ENCODE data around the gene MRPS34.

Gene MRPS34

GRCh38 chr16:1769402-1770300, 3.3 kb downstream of the MRPS34 start:
- no peak for DNase-seq (ENCODE audit: low spot score)

GRCh38 chr16:1768767-1769401, 4.0 kb downstream of the MRPS34 start:
- no peak for DNase-seq (ENCODE audit: low spot score)

GRCh38 chr16:1768061-1768766, 4.7 kb downstream of the MRPS34 start:
- no peak for DNase-seq (ENCODE audit: low spot score)

GRCh38 chr16:1767116-1767994, 5.6 kb downstream of the MRPS34 start:
- no peak for DNase-seq (ENCODE audit: low spot score)

GRCh38 chr16:1766701-1767100, 6.2 kb downstream of the MRPS34 start:
- no peak for DNase-seq (ENCODE audit: low spot score)

- no peak for DNase-seq (ENCODE audit: low spot score)
Measured at GRCh38 chr16:1766231-1766630, 6.7 kb downstream of the MRPS34 start.

GRCh38 chr16:1765826-1766225, 7.1 kb downstream of the MRPS34 start:
- DNase-seq (ENCODE audit: low spot score) = no peak

- no peak for DNase-seq (ENCODE audit: low spot score)
Measured at GRCh38 chr16:1764971-1765370, 8.0 kb downstream of the MRPS34 start.

- DNase-seq (ENCODE audit: low spot score) = no peak
Measured at GRCh38 chr16:1763521-1764511, 9.1 kb downstream of the MRPS34 start.

- DNase-seq (ENCODE audit: low spot score) = no peak
Measured at GRCh38 chr16:1762879-1763520, 9.9 kb downstream of the MRPS34 start.

GRCh38 chr16:1762196-1762878, 10.6 kb downstream of the MRPS34 start:
- no peak for DNase-seq (ENCODE audit: low spot score)

GRCh38 chr16:1761751-1762150, 11.2 kb downstream of the MRPS34 start:
- no peak for DNase-seq (ENCODE audit: low spot score)

- no peak for DNase-seq (ENCODE audit: low spot score)
Measured at GRCh38 chr16:1760911-1761310, 12.0 kb downstream of the MRPS34 start.

GRCh38 chr16:1759511-1759910, 13.4 kb downstream of the MRPS34 start:
- DNase-seq (ENCODE audit: low spot score) = no peak

- DNase-seq (ENCODE audit: low spot score) = no peak
Measured at GRCh38 chr16:1758923-1759322, 14.0 kb downstream of the MRPS34 start.

GRCh38 chr16:1757714-1758461, 15.0 kb downstream of the MRPS34 start:
- no peak for DNase-seq (ENCODE audit: low spot score)

- no peak for DNase-seq (ENCODE audit: low spot score)
Measured at GRCh38 chr16:1754204-1754603, 18.7 kb downstream of the MRPS34 start.

GRCh38 chr16:1752853-1753252, 20.1 kb downstream of the MRPS34 start:
- DNase-seq (ENCODE audit: low spot score) = no peak

GRCh38 chr16:1751946-1752345, 21.0 kb downstream of the MRPS34 start:
- DNase-seq (ENCODE audit: low spot score) = no peak

Measured in RKO (cell line).